Hematopoietic multipotent progenitor cell (in vitro differentiated cells): ENCODE results near the gene ZNF853. TPM values are rescaled to one million over a fixed set of nuclear protein-coding genes. Genes with fewer than 3 reads are reported as not detected.
"Not testable (repeated sequence)": the region's sequence is repeated elsewhere in the genome, so short reads cannot be mapped to it uniquely, and the experiment has no call there.

Experiments used
- DNase-seq, 3 donors: peaks; one replicate each; pipeline ENCODE4 v3.0.0-alpha.2; 2011 to 2015; ENCODE audit warnings: low read depth in 2 of 3, low spot score in 2 of 3
- total RNA-seq: library from RNA; depleted of rRNA; stranded (reverse); fragments of >200 nt; gene quantifications from one replicate; pipeline ENCODE4 v1.2.3, GENCODE V29; 2012

ZNF853 gene
- 13.2 TPM for total RNA-seq

DNA sequence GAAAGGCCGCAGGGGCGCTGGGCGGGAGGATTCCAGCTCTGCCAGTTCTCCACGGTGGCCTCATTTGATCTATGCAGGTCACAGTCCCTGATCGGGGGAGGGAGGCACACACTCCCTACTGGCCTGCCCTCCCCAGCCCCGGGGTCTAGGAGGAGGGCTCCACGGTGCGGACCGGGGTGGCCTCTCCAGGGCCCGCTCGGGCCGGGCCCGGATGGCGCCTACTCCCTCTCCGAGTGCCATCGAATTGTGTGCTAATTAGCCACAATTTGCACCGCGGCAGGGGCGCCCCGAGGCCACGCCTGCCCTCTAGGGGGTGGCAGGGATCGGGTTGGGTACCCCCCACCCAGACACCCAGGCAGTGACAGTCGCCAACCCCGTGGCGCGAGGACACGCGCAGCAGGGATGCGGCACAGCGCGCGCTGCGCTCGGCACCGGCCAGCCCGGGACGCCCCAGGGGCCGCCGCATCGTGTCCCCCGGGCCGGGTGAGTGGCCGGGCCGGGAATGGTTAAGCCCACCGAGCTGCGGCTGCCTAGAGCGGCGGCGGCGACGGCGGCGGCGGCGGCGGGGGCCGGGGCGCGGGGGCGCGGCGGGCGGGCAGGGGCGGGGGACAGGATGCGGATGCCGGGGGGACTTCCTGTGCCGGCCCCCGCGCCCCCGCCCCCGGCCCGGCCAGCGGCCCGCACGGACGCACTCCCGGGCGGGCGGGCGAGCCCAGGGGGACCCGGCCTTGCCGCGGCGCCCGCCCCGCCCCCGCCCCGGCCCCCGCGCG is at the start of gene ZNF853:
Gene ZNF853, plus strand, starts transcription at position 658 of the 770 bp plus-strand sequence. CDS start 565 bp downstream, outside the sequence.
- DNase-seq = peak in 1 of 3 donors; percentile 28

- DNase-seq = no peak
Measured at GRCh38 chr7:6565655-6566054, 49.8 kb upstream of the ZNF853 start.

GRCh38 chr7:6567886-6568285 is 47.5 kb upstream of the ZNF853 start:
- no peak for DNase-seq

- DNase-seq = no peak
Measured at GRCh38 chr7:6571160-6571779, 44.1 kb upstream of the ZNF853 start.

GRCh38 chr7:6575281-6576023 is 40.0 kb upstream of the ZNF853 start:
- DNase-seq = no peak

DNA sequence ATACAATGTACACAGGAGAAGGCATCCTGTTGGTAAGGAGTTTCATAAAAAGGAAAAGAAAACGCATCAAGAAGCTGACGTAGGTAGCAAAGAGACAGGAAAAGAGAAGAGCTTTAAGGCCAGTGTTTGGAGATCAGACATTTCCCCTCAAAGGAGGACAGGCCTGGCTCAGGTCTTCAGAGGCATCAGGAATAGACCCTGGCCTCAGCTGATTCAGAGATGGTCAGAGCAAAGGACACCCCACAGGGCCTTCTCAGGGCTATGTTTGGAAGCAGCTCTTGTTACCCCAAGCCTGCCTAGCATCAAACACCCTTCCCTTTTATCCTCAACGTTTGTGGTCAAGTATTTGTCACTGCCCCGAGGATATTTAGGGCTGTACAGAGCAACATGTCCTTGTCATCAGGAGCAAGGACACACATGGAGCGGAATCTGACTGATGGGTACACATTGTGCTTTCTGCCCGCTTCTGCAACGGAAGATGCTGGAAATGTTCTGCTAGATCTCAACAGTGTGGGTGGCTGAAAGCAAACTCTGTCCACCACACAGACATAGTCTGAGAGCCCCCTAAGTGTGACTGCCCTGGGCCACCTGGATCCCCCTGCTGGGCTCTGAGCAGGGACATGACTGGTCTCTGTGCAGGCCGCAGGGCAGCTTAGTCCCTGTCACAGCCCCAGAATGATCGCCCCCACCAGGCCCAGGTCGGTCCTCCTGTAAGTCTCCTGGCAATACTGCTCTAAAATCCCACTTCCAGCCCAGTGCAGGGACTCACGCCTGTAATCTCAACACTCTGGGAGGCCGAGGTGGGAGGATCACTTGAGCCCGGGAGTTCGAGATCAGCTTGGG is 39.2 kb upstream of the ZNF853 start:
- no peak for DNase-seq

GRCh38 chr7:6576867-6577368 is 38.5 kb upstream of the ZNF853 start:
- peak in 1 of 3 donors; percentile 50 for DNase-seq

DNA sequence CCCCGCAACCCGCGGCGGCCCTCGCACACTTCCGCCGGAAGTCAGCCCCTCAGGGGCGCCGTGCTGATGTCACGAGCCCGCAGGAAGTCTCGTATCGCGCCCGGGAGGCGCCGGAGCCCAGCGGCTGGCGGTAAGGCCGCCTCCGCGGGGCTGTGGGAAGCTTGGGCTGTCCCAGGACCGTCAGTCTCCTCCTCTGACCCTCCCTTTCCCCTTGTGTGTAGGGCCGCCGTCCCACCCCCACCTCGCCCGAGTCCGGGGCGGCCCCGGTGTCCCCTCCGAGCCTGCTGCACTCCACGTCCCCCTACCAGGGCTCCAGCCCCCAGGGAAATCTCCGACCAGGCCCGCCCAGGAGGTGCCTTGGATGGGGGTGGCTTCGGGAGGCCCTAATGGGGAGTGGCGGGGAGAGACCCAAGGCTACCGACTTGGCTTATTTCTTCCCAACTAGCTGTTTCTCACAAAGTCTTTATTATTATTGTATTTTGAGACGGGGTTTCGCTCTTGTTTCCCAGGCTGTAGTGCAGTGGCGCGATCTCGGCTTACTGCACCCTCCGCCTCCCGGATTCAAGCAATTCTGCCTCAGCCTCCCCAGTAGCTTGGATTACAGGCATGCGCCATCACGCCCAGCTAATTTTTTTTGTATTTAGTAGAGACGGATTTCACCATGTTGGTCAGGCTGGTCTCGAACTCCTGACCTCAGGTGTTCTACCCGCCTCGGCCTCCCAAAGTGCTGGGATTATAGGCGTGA is 37.9 kb upstream of the ZNF853 start, which contains the start of gene ZDHHC4:
Gene ZDHHC4, plus strand, starts transcription at position 86 of the 745 bp plus-strand sequence. CDS start 3,108 bp downstream, outside the sequence.
- DNase-seq = peak; percentile 72 to 95 (median 94)

DNA sequence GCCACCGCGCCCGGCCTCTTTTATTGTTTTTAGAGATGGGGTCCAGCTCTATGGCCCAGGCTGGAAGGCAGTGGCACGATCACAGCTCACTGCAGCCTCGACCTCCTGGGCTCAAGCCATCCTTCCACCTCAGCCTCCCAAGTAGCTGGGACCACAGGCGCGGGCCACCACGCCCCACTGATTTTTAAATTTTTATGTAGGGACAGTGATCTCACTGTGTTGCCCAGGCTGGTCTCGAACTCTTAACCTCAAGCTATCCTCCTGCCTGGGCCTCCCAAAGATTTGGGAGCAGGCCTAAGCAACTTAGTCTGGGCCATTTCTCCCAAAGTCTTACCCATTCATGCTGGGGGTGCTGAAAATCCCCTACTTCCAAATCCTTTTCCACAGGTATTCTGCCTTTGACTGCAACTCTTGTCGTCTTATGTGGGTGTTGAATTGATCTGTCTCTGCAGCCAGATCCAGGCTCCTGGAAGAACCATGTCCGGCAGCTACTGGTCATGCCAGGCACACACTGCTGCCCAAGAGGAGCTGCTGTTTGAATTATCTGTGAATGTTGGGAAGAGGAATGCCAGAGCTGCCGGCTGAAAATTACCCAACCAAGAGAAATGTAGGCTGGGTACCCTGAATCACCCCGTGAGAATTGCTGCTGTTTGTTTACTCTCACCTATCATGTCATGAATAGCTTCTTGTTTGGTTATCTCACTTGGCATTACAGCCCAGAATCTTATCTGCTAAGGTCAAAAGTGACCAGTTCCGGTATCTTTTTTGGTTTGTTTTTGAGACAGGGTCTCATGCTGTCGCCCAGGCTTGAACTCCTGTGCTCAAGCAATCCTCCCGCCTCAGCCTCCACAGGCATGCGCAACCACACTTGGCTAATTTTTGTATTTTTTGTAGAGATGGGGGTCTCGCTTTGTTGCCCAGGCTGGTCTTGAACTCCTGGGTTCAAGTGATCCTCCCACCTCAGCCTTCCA is 37.0 kb upstream of the ZNF853 start:
- no peak for DNase-seq

DNA sequence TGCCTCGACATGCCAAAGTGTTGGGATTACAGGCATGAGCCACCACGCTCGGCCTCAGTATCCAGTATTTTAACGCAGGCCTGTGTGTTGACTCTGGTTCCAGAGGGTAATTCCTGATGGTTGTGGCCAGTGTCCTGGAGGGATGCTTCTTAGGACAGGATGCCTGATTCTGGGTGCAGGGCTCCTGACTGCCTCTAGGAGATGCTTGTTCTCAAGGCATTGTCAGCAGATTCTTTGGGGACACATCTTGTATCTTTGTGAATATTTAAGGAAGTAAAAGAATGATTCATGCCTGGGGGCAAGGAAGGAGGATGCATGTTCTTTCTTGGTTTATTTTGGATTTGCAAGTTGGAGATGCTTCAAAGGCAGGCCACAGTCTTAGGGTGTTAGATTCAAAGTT is 36.0 kb upstream of the ZNF853 start:
- DNase-seq = peak in 2 of 3 donors; percentile 50 to 53

DNA sequence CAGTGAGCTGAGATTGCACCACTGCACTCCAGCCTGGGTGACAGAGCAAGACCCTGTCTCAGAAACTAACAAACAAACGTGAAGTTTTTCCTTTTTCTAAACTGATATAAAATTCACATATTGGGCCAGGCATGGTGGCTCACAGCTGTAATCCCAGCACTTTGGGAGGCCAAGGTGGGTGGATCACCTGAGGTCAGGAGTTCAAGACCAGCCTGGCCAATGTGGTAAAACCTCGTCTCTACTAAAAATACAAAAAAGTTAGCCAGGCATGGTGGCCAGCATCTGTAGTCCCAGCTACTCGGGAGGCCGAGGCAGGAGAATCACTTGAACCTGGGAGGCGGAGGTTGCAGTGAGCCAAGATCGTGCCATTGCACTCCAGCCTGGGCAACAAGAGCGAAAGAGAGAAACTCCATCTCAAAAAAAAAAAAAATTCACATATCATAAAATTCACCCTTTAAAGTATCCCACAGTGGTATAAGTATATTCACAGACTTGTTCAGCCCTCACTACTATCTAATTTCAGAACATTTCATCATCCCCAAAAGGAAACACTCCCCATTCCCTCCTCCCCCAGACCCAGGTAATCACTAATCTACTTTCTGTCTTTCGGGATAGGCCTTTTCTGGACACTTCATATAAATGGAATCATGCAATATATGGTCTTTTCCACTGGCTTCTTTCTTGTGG is 29.5 kb upstream of the ZNF853 start:
- DNase-seq = not testable (repeated sequence)

GRCh38 chr7:6588566-6588965 is 26.8 kb upstream of the ZNF853 start:
- no peak for DNase-seq

GRCh38 chr7:6589151-6589828 is 26.1 kb upstream of the ZNF853 start:
- no peak for DNase-seq

DNA sequence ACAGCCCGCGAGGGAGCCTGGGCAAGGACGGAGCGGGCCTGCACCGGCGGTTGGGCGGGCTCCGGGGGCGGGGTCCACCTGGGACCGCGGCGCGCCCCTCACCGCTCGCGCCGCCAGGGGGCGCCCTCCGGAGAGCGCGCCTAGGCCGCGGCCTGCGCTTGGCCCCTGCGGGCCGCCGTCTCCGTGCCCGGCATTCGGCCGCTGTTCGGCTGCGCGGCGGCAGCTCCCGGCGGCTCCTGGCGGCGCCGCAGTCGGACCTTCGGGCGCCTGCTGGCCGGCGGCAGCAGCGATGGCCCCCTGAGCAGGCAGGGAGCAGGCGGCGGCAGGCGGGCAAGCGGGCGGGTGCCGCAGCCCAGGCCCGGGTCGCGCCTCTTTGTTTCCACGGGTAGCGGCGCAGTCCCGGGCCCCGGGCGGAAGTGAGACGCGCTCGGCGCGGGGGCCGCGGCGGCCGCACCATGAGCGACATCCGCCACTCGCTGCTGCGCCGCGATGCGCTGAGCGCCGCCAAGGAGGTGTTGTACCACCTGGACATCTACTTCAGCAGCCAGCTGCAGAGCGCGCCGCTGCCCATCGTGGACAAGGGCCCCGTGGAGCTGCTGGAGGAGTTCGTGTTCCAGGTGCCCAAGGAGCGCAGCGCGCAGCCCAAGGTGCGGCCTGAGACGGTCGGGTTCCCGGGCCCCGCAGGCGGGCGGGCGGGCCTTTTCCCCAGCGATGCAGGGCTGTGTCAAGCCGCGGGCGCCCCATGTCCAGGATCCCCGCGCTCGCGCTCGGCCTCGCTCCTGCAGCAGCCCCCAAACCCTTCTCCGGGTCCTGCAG is 25.4 kb upstream of the ZNF853 start, which contains the start of gene INTS15:
Gene INTS15, plus strand, starts transcription at position 193 of the 816 bp plus-strand sequence. Its CDS starts 263 bp downstream, at position 456.
- DNase-seq = peak; percentile 85 to 91 (median 89)

DNA sequence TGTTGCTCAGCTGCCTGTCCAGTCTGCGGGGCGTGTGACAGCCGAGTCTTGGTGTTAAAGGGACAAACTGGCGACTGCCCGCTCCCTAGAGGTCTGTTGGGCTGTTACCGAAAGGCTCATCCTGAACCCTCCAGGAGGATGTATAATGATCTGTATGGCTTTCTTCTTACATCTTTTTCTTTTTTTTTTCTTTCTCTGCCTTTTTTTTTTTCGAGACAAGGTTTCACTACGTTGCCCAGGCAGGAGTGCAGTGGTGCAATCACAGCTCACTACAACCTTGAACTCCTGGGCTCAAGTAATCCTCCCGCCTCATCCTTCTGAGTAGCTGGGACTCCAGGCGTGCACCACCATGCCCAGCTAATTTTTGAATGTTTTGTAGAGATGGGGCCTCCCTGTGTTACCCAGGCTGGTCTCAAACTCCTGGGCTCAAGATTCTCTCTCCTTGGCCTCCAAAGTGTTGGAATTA is 24.7 kb upstream of the ZNF853 start:
- DNase-seq = no peak

DNA sequence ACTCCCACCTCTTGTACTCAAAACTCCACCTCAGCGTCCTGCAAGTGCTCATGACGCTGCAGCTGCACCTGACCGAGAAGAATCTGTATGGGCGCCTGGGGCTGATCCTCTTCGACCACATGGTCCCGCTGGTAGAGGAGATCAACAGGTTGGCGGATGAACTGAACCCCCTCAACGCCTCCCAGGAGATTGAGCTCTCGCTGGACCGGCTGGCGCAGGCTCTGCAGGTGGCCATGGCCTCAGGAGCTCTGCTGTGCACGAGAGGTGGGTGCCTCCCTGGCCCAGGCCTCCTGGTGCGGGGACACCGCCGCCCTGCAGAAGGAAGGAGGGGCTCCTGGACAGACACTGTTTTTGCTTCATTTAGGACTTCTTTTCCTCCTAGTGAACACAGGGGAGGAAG is 15.3 kb upstream of the ZNF853 start:
- DNase-seq = no peak
